ENCODE measurements around the gene PPP1R37. TPM values are rescaled to one million over a fixed set of nuclear protein-coding genes. Genes with fewer than 3 reads are reported as not detected.
A peak's percentile ranks its signal among the peaks of the same experiment; 100 is the strongest.

PPP1R37 gene
- total and polyA plus RNA-seq, 2 donors (not counting 1 experiment from before 2014, with no cell fraction given) = 20.7 to 28.1 TPM

DNA sequence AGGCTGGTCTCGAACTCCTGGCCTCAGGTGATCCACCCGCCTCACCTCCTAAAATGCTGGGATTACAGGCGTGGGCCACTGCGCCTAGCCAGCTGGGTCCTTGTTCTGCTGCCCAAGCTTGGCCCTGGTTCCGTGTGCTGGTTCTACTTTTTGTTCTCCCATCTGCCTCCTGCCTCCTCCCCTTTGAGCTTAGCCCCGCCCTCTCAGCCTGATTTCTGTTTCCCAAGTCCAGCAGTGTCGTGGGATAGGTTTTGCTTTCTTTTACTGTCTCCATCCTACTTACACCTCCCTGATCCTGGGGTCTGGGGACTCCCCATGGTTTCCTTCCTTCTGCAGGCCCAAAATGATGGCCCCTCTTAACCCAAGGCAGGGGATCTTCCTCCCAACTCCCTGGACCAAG, 88.0 kb downstream of the PPP1R37 start:
- H3K4me1 Mint-ChIP-seq = peaks cover 47% of the 10 kb centered on the region
- no peak overlapping the region for H3K9ac ChIP-seq (ENCODE audit: low read length)
- intact Hi-C loops (cut with micrococcal nuclease) = no loop called here

DNA sequence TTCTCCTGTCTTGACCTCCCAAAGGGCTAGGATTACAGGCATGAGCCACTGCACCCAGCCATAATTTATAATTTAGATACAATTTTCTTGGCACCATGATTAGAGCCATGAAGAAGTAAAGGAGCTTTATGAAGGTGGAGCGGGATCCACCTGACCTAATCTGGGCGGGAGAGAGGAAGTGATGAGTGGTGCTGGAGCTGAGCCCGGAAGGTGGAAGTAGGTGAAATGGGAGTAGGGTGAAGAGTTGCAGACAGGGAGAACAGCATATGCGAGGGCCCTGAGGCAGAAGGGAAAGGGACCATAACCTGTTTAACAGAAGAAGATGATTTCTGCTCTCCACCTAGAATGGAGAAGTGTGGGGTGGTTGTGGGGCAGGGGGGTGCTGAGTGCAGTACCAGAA, 89.8 kb downstream of the PPP1R37 start:
- Histone ChIP-seq H3K4me3 (ENCODE audit: control extremely low read depth in 1 of 5, extremely low read depth in 1 of 5, insufficient read depth in 1 of 5, low read depth in 2 of 5, low read length in 4 of 5) (no peak overlapping the region), H3K27ac (ENCODE audit: low read length in 2 of 2) (no peak overlapping the region), H3K4me1 (ENCODE audit: control insufficient read depth in 2 of 2, insufficient read depth in 2 of 2, low read length in 2 of 2) (peaks cover 25 to 40% of the 10 kb centered on the region in 2 donors), H3K9me3 (ENCODE audit: control extremely low read depth in 1 of 3, control insufficient read depth in 2 of 3, insufficient read depth in 1 of 3, low read length in 2 of 3) (no peaks in the 10 kb centered on the region), H3K4me2 (replicated peaks; ENCODE audit: low read depth, low read length, poor library complexity, severe bottlenecking) (no peak overlapping the region), H4K20me1 (ENCODE audit: control insufficient read depth, insufficient read depth, low read length, poor library complexity, severe bottlenecking) (peaks cover 46% of the 10 kb centered on the region), H3K27me3 (replicated peaks in 1 of 4; ENCODE audit: control extremely low read depth in 1 of 4, control insufficient read depth in 3 of 4, insufficient read depth in 4 of 4, low read length in 3 of 4) (no peaks in the 10 kb centered on the region), H2AFZ (ENCODE audit: insufficient read depth, low read depth, low read length, poor library complexity, severe bottlenecking) (no peak overlapping the region), H3K79me2 (ENCODE audit: control insufficient read depth, insufficient read depth, low read length) (peaks cover 44% of the 10 kb centered on the region), H3K36me3 (replicated peaks in 1 of 2; ENCODE audit: control extremely low read depth in 1 of 2, control insufficient read depth in 1 of 2, extremely low read depth in 1 of 2, insufficient read depth in 2 of 2, low read length in 1 of 2) (peaks cover 4% of the 10 kb centered on the region in 2 experiments), H3K9ac (ENCODE audit: low read length) (no peak overlapping the region)
- no peaks in the 10 kb centered on the region for H3K9me3 Mint-ChIP-seq (ENCODE audit: insufficient read depth)
- no peak overlapping the region for H3K4me3 Mint-ChIP-seq
- DNase-seq = no peak
- intact Hi-C loops (cut with micrococcal nuclease) = no loop called here
- ChIA-PET POLR2A (no interaction called here), CTCF (interaction anchor here (0.9 to 1.6 kb wide), 4 partner anchors 12 to 164 kb away, joined by 3 to 5 read pairs (median 4); no protein-coding TSS in a partner anchor)
- no peak overlapping the region for H3K27ac Mint-ChIP-seq
- H3K27me3 Mint-ChIP-seq = no peaks in the 10 kb centered on the region
- TF ChIP-seq, protein P1, sequence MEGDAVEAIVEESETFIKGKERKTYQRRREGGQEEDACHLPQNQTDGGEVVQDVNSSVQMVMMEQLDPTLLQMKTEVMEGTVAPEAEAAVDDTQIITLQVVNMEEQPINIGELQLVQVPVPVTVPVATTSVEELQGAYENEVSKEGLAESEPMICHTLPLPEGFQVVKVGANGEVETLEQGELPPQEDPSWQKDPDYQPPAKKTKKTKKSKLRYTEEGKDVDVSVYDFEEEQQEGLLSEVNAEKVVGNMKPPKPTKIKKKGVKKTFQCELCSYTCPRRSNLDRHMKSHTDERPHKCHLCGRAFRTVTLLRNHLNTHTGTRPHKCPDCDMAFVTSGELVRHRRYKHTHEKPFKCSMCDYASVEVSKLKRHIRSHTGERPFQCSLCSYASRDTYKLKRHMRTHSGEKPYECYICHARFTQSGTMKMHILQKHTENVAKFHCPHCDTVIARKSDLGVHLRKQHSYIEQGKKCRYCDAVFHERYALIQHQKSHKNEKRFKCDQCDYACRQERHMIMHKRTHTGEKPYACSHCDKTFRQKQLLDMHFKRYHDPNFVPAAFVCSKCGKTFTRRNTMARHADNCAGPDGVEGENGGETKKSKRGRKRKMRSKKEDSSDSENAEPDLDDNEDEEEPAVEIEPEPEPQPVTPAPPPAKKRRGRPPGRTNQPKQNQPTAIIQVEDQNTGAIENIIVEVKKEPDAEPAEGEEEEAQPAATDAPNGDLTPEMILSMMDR (IDR thresholded peaks at IDR 0.05) = no peak
- H3K4me1 Mint-ChIP-seq = peaks cover 46% of the 10 kb centered on the region
- 90% methylated on average over 4 of the region's 4 CpGs for WGBS (ENCODE audit: insufficient coverage)
- no peak for ATAC-seq (ENCODE audit: low read depth)

More for the DNA sequence above, 88.0 kb downstream of the PPP1R37 start:
- DNase-seq = no peak
- WGBS (ENCODE audit: insufficient coverage) = 94% methylated on average over 7 of the region's 7 CpGs
- ATAC-seq (ENCODE audit: low read depth) = no peak
- H2AFZ ChIP-seq (ENCODE audit: insufficient read depth, low read depth, low read length, poor library complexity, severe bottlenecking) = no peak overlapping the region
- TF ChIP-seq, protein P1 (IDR thresholded peaks at IDR 0.05) = no peak
- no peak for TF ChIP-seq EZH2 (IDR thresholded peaks at IDR 0.05; ENCODE audit: borderline replicate concordance, insufficient read depth, low read depth, low read length, poor library complexity, severe bottlenecking)
- Mint-ChIP-seq H3K4me3 (peak overlapping the region; percentile 71), H3K27ac (peak overlapping the region; percentile 65), H3K9me3 (ENCODE audit: insufficient read depth) (no peaks in the 10 kb centered on the region), H3K27me3 (no peaks in the 10 kb centered on the region)
- H3K36me3 ChIP-seq (replicated peaks in 1 of 2; ENCODE audit: control extremely low read depth in 1 of 2, control insufficient read depth in 1 of 2, extremely low read depth in 1 of 2, insufficient read depth in 2 of 2, low read length in 1 of 2) = peaks cover 4% of the 10 kb centered on the region in 2 experiments
- peaks cover 51% of the 10 kb centered on the region for H3K79me2 ChIP-seq (ENCODE audit: control insufficient read depth, insufficient read depth, low read length)
- H3K9me3 ChIP-seq (ENCODE audit: control extremely low read depth in 1 of 3, control insufficient read depth in 2 of 3, insufficient read depth in 1 of 3, low read length in 2 of 3) = no peaks in the 10 kb centered on the region
- H3K27me3 ChIP-seq (replicated peaks in 1 of 4; ENCODE audit: control extremely low read depth in 1 of 4, control insufficient read depth in 3 of 4, insufficient read depth in 4 of 4, low read length in 3 of 4) = no peaks in the 10 kb centered on the region
- H4K20me1 ChIP-seq (ENCODE audit: control insufficient read depth, insufficient read depth, low read length, poor library complexity, severe bottlenecking) = peaks cover 46% of the 10 kb centered on the region
- H3K27ac ChIP-seq (ENCODE audit: low read length in 2 of 2) = no peak overlapping the region
- ChIA-PET POLR2A (interaction anchor here (0.6 kb wide), 1 partner anchor 78 kb away, joined by 3 read pairs; no protein-coding TSS in a partner anchor), CTCF (no interaction called here)
- H3K4me3 ChIP-seq (ENCODE audit: control extremely low read depth in 1 of 5, extremely low read depth in 1 of 5, insufficient read depth in 1 of 5, low read depth in 2 of 5, low read length in 4 of 5) = no peak overlapping the region
- H3K4me1 ChIP-seq (ENCODE audit: control insufficient read depth in 2 of 2, insufficient read depth in 2 of 2, low read length in 2 of 2) = peaks cover 28 to 43% of the 10 kb centered on the region in 2 donors
- H3K4me2 ChIP-seq (replicated peaks; ENCODE audit: low read depth, low read length, poor library complexity, severe bottlenecking) = no peak overlapping the region
